ENCODE data around the gene CAPN8. TPM values are rescaled to one million over a fixed set of nuclear protein-coding genes. Genes with fewer than 3 reads are reported as not detected.

The CAPN8 gene
- total RNA-seq, 1 donor, result not detected

DNA sequence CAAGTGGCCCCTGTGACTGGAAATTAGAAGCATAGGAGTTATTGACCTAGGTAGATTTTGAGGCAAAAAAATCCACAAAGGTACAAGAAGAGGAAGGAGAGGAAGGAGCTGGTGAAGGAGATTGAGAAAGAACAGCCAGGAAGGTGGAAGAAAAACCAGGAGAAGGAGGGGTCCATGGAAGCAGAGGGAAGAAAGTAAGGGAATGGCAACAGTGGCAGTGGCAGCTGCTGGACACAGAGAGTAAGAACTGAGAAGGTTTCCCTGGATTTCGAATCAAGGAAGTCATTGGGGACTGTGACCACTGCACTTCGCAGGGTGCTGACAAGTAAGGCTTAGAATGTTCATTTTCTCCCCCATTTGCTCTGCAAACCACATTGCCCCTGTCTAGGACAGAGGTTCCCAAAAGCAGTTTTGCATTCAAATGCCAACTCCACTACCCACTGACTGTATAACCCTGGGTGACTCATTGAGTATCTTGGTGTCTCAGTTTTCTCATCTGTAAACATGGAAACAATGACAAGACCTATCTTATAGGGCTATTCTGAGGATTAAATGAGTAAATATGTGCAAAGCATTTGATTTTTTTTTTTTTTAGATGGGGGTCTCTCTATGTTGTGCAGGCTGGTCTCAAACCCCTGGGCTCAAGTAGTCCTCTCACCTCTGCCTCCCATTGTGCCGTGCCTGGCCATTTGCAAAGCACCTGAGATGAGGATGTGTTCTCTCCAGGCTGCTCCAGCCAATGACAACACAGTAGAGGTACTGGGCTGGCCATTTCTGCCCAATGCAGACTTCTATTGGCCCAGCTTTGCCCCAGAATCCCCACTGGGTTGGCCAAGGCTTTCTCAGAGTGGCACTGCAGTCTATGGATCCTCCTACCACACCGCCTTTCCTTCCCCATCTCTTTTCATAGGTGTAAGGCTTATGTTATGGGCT lies 37.5 kb upstream of the CAPN8 start:
- no peak for TF ChIP-seq CTCF (IDR thresholded peaks at IDR 0.05; ENCODE audit: extremely low read depth, low read depth, low read length)
- H3K27me3 ChIP-seq (ENCODE audit: insufficient read depth, low read length), result no peaks in the 10 kb centered on the region
- peaks cover 77% of the 10 kb centered on the region for H3K4me1 ChIP-seq (ENCODE audit: insufficient read depth, low read length)
- no peak overlapping the region for H2AFZ ChIP-seq (ENCODE audit: low read length)
- H4K20me1 ChIP-seq (ENCODE audit: insufficient read depth, low read length), result no peaks in the 10 kb centered on the region
- H3K79me2 ChIP-seq (ENCODE audit: insufficient read depth, low read length), result peaks cover 2% of the 10 kb centered on the region
- H3K27ac ChIP-seq (ENCODE audit: low read depth, low read length), result peak overlapping the region; percentile 92
- peak overlapping the region; percentile 50 for H3K4me2 ChIP-seq (ENCODE audit: insufficient read depth, low read length)
- no peaks in the 10 kb centered on the region for H3K36me3 ChIP-seq (ENCODE audit: insufficient read depth, low read length)
- peak; percentile 84 for DNase-seq (ENCODE audit: insufficient read length, low spot score, missing footprints)
- no peaks in the 10 kb centered on the region for H3K9me3 ChIP-seq (ENCODE audit: low read depth, low read length)
- H3K4me3 ChIP-seq (ENCODE audit: insufficient read depth, low read length), result peak overlapping the region; percentile 45

- no peaks in the 10 kb centered on the region for H3K36me3 ChIP-seq (ENCODE audit: insufficient read depth, low read length)
- H3K27ac ChIP-seq (ENCODE audit: low read depth, low read length), result peak overlapping the region; percentile 97
- peak overlapping the region; percentile 55 for H3K4me3 ChIP-seq (ENCODE audit: insufficient read depth, low read length)
- H3K9me3 ChIP-seq (ENCODE audit: low read depth, low read length), result no peaks in the 10 kb centered on the region
- no peaks in the 10 kb centered on the region for H4K20me1 ChIP-seq (ENCODE audit: insufficient read depth, low read length)
- TF ChIP-seq CTCF (IDR thresholded peaks at IDR 0.05; ENCODE audit: extremely low read depth, low read depth, low read length), result no peak
- peak overlapping the region; percentile 82 for H3K4me2 ChIP-seq (ENCODE audit: insufficient read depth, low read length)
- no peaks in the 10 kb centered on the region for H3K27me3 ChIP-seq (ENCODE audit: insufficient read depth, low read length)
- DNase-seq (ENCODE audit: insufficient read length, low spot score, missing footprints), result peak; percentile 92
- peaks cover 2% of the 10 kb centered on the region for H3K79me2 ChIP-seq (ENCODE audit: insufficient read depth, low read length)
- peak overlapping the region; percentile 39 for H2AFZ ChIP-seq (ENCODE audit: low read length)
- peaks cover 59% of the 10 kb centered on the region for H3K4me1 ChIP-seq (ENCODE audit: insufficient read depth, low read length)
Measured at GRCh38 chr1:223700942-223701637, 35.6 kb upstream of the CAPN8 start.

DNA sequence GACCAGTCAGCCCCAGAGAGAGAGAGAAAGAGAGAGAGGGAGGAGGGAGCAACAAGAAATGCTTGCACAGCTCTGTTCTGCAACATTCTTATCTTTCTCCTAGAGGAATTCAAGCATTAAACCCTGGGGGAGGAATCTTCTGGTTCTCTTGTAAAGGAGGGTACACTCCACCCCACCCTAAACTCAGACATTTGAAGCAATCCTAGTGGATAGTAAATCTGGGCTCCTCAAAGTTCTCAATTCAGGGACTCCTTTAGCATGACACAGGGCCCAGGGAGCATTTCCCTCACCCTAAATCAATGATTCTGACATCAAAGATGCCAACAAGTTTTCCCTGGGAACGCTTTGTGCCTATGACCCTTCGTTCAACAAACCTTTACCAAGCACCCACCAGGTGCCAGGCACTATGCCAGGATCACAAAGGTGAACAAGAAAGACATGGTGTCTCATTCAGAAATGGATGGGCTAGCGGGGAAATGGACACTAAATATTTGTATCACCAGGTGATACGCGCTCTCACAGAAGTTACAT lies 35.0 kb upstream of the CAPN8 start:
- H3K4me3 ChIP-seq (ENCODE audit: insufficient read depth, low read length), result peak overlapping the region; percentile 55
- H3K27ac ChIP-seq (ENCODE audit: low read depth, low read length), result peak overlapping the region; percentile 97
- H2AFZ ChIP-seq (ENCODE audit: low read length), result peak overlapping the region; percentile 13
- H3K27me3 ChIP-seq (ENCODE audit: insufficient read depth, low read length), result no peaks in the 10 kb centered on the region
- H3K36me3 ChIP-seq (ENCODE audit: insufficient read depth, low read length), result no peaks in the 10 kb centered on the region
- no peaks in the 10 kb centered on the region for H3K9me3 ChIP-seq (ENCODE audit: low read depth, low read length)
- H3K4me1 ChIP-seq (ENCODE audit: insufficient read depth, low read length), result peaks cover 53% of the 10 kb centered on the region
- peak; percentile 8 for DNase-seq (ENCODE audit: insufficient read length, low spot score, missing footprints)
- peaks cover 2% of the 10 kb centered on the region for H3K79me2 ChIP-seq (ENCODE audit: insufficient read depth, low read length)
- H4K20me1 ChIP-seq (ENCODE audit: insufficient read depth, low read length), result no peaks in the 10 kb centered on the region
- no peak for TF ChIP-seq CTCF (IDR thresholded peaks at IDR 0.05; ENCODE audit: extremely low read depth, low read depth, low read length)
- H3K4me2 ChIP-seq (ENCODE audit: insufficient read depth, low read length), result peak overlapping the region; percentile 82

Measured in osteoblast (primary cell).